Pancreas (tissue), 10 donors: Measurements from ENCODE around the gene LRP1B. TPM values are rescaled to one million over a fixed set of nuclear protein-coding genes. Genes with fewer than 3 reads are reported as not detected.

Experiments used
- ATAC-seq, 4 donors: fragments of 200-7000 bp; cut with Tn5 transposase; one replicate each; pipeline versions ENCODE4 v1.8.0 to v1.9.1; 2020; ENCODE audit warnings: mild to moderate bottlenecking in 4 of 4, moderate library complexity in 4 of 4
- DNase-seq, 6 donors: peaks; one replicate each; pipeline ENCODE4 v3.0.0-alpha.2; 2020
- FAIRE-seq: peaks from 2 replicates; lab custom pipeline; 2012; peaks lifted over from hg19 to GRCh38; lab: Jason Lieb, UNC
- H3K27ac ChIP-seq, 4 donors: fragments of 200-600 bp; sonication (generic); 1 replicate in 3 of 4; 2 replicates in 1 of 4; pipeline versions ENCODE4 v1.5.0 to v1.8.0; 2020
- H3K27me3 ChIP-seq, 4 donors: fragments of 200-600 bp; one replicate each; pipeline ENCODE4 v1.8.0; 2021
- H3K36me3 ChIP-seq, 3 donors: fragments of 200-600 bp; sonication (generic) in 1 of 3; one replicate each; pipeline versions ENCODE4 v1.5.0 to v1.8.0; 2020 to 2021
- H3K4me1 ChIP-seq, 3 donors: fragments of 200-600 bp; one replicate each; pipeline ENCODE4 v1.8.0; 2021
- H3K4me3 ChIP-seq, 4 donors: fragments of 200-600 bp; sonication (generic) in 2 of 4; one replicate each; pipeline versions ENCODE4 v1.5.0 to v1.8.0; 2020 to 2021
- H3K9me3 ChIP-seq, 4 donors: fragments of 200-600 bp; one replicate each; pipeline ENCODE4 v1.8.0; 2021
- CTCF ChIP-seq, 4 donors: fragments of 200-600 bp; sonication (generic) in 3 of 4; IDR thresholded peaks; one replicate each; pipeline versions ENCODE4 v1.5.0 to v1.8.0; 2021; ENCODE audit warnings: antibody characterized with exemption in 4 of 4
- WGBS, 2 donors: extraction: QIAGEN DNeasy Blood & Tissue Kit; methylation state at CpG; one replicate each; pipeline ENCODE4 v1.1.7; 2013; 5-methylcytosine and 5-hydroxymethylcytosine counted together
- intact Hi-C, 3 donors: fragments of 100-400 bp; cut with DNase I; formaldehyde crosslinking; loops; one replicate each; pipeline versions ENCODE4 v1.11.1 to v1.14.2; 2022
- polyA plus RNA-seq, 2 donors: library from polyadenylated mRNA; stranded (reverse); fragments of 200-250 nt; gene quantifications; one replicate each; pipeline ENCODE4 v1.2.3, GENCODE V29; 2013
- total RNA-seq, 6 donors: library from RNA; stranded (reverse); fragmentation: NEBNext Ultra II Directional in 4 of 6; extraction: Animal tissue kit (Norgen Biotek cat#: 25700) in 4 of 6; gene quantifications; one replicate each; pipeline versions ENCODE4 v1.2.1 to v1.2.4, GENCODE V29; 2021 to 2023
- donor health status: healthy with polysubstance abuse.
- donor health status: DM: no; HTN: no; CAD: no; lungs with moderate emphysema.
- donor health status: DM: no; HTN: no; CAD: no.
- donor health status: control.
- donor health status: control.
- donor health status: Bipolar disorder and iron deficiency.
- donor health status: DM: yes; HTN: yes; CAD: no.
- donor health status: DM: no; HTN: no; CAD: no.
- donor health status: DM: no; HTN: no; CAD: no.
- donor health status: DM: yes; HTN: yes; CAD: no.

LRP1B gene
- total and polyA plus RNA-seq, 8 donors = 0.06 to 0.55 (median 0.25) TPM

GRCh38 chr2:141311430-141311829, 819.4 kb downstream of the LRP1B start:
- ATAC-seq = no peak
- intact Hi-C loops = no loop called here
- no peak for DNase-seq
- H3K4me1 ChIP-seq = no peaks in the 10 kb centered on the region
- no peaks in the 10 kb centered on the region for H3K27me3 ChIP-seq
- no peak overlapping the region for H3K4me3 ChIP-seq
- H3K9me3 ChIP-seq = no peaks in the 10 kb centered on the region
- no peak for FAIRE-seq
- no peak overlapping the region for H3K27ac ChIP-seq
- no peaks in the 10 kb centered on the region for H3K36me3 ChIP-seq
- TF ChIP-seq CTCF (IDR thresholded peaks at IDR 0.05) = no peak

- no peak overlapping the region for H3K27ac ChIP-seq
- intact Hi-C loops = no loop called here
- H3K9me3 ChIP-seq = no peaks in the 10 kb centered on the region
- no peak for FAIRE-seq
- no peaks in the 10 kb centered on the region for H3K4me1 ChIP-seq
- H3K4me3 ChIP-seq = no peak overlapping the region
- no peak for TF ChIP-seq CTCF (IDR thresholded peaks at IDR 0.05)
- no peak for ATAC-seq
- DNase-seq = no peak
- no peaks in the 10 kb centered on the region for H3K27me3 ChIP-seq
- H3K36me3 ChIP-seq = no peaks in the 10 kb centered on the region
Observed at GRCh38 chr2:141306368-141306767, 824.4 kb downstream of the LRP1B start.

GRCh38 chr2:141301551-141301950, 829.3 kb downstream of the LRP1B start:
- Histone ChIP-seq H3K27me3 (no peaks in the 10 kb centered on the region), H3K27ac (no peak overlapping the region), H3K4me1 (no peaks in the 10 kb centered on the region), H3K9me3 (no peaks in the 10 kb centered on the region), H3K36me3 (no peaks in the 10 kb centered on the region), H3K4me3 (no peak overlapping the region)
- intact Hi-C loops = no loop called here
- FAIRE-seq (no peak), ATAC-seq (no peak), DNase-seq (no peak)
- WGBS, 2 donors = 22% methylated on average over 2 of the region's 2 CpGs
- no peak for TF ChIP-seq CTCF (IDR thresholded peaks at IDR 0.05)

- Histone ChIP-seq H3K9me3 (no peaks in the 10 kb centered on the region), H3K36me3 (no peaks in the 10 kb centered on the region), H3K4me3 (no peak overlapping the region), H3K27ac (no peak overlapping the region), H3K27me3 (no peaks in the 10 kb centered on the region), H3K4me1 (no peaks in the 10 kb centered on the region)
- WGBS, 2 donors = 83 to 91% methylated on average over 4 of the region's 4 CpGs
- no peak for TF ChIP-seq CTCF (IDR thresholded peaks at IDR 0.05)
- DNase-seq = no peak
- intact Hi-C loops = no loop called here
- FAIRE-seq = no peak
- no peak for ATAC-seq
Observed at GRCh38 chr2:141280037-141280436, 850.8 kb downstream of the LRP1B start.

GRCh38 chr2:141271346-141271745, 859.5 kb downstream of the LRP1B start:
- ATAC-seq (no peak), DNase-seq (no peak), FAIRE-seq (no peak)
- Histone ChIP-seq H3K27me3 (no peaks in the 10 kb centered on the region), H3K27ac (no peak overlapping the region), H3K36me3 (no peaks in the 10 kb centered on the region), H3K9me3 (no peaks in the 10 kb centered on the region), H3K4me1 (no peaks in the 10 kb centered on the region), H3K4me3 (no peak overlapping the region)
- intact Hi-C loops = no loop called here
- 64 to 70% methylated on average over 2 of the region's 2 CpGs for WGBS, 2 donors
- no peak for TF ChIP-seq CTCF (IDR thresholded peaks at IDR 0.05)
